SIG-M5 treated with dmso at 0.1 percent for 504 hours (cell line): ENCODE measurements around the gene ABHD4.
"Not testable (repeated sequence)": the region's sequence is repeated elsewhere in the genome, so short reads cannot be mapped to it uniquely, and the experiment has no call there.

Experiments
- DNase-seq: peaks from one replicate; lab custom pipeline; 2025; ENCODE audit not compliant: unreplicated experiment; lab: John Stamatoyannopoulos, UW

The ABHD4 gene

DNA sequence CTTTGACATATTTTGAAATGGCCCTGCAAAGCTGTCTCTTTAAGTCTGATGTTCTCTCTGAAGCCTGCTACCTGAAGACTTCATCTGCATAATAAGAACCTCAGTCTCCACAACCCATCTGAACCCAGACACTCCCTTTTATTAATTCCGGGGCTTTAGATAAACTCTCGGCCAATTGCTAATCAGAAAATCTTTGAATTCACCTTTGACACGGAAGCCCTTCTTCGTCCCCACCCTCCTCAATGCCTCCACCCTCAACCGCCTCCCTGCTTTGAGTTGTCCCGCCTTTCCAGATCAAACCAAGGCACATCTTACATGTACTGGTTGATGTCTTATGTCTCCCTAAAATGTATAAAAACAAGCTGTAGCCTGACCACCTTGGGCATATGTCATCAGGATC is 28.5 kb downstream of the ABHD4 start:
- no peak for DNase-seq

DNA sequence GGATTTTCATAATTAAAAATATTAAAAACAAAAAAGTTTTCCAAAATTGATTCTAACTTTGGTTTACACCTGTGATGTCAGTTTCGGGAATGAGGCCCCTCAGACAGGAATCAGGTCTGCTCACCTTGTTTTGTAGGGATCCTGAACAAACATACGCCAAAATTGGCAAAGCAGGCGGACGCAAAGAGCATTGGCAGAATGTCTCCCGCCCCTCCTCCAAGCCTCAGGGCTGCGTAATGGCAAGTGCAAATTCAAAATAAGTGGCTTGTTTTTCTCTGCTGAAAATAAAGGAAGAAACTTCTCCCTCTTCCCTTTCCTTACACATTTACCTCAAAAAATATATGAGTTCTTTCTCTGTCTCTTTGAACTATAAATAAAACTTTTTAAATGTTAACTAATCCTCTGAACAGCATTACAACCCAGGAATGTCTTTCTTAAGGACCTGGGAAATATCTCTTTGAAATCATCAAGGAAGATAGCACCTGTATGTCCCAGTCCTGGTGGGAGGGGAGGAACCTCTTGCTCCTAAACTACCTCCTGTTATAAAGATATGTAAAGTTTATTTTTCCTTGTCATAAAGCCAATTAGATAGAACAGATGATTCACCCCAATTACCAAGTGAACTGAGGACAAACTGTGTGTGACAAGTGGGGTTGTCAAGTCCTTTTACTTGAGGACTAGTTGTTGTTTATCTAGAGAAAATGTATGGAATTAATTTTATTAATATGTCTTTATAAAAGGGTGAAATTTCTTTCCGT is 29.6 kb downstream of the ABHD4 start:
- DNase-seq, result no peak

DNA sequence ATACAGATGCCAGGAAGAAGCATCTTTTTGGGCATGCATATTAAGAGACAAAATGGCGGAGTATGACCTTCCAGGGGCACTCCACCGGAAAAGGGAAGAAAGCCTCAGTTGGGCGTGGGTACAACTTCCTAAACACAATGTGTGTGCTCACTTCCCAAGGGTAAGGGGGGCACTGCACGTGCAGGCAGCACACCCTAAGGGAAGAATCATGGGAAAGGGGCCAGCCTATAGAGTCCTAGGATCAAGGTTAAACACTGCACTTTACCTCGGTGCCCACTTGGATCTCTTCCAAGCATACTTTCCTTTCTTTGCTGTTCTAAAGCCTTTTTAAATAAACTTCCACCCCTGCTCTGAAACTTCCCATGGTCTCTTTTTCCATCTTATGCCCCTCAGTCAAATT is 31.3 kb downstream of the ABHD4 start:
- DNase-seq, result no peak

DNA sequence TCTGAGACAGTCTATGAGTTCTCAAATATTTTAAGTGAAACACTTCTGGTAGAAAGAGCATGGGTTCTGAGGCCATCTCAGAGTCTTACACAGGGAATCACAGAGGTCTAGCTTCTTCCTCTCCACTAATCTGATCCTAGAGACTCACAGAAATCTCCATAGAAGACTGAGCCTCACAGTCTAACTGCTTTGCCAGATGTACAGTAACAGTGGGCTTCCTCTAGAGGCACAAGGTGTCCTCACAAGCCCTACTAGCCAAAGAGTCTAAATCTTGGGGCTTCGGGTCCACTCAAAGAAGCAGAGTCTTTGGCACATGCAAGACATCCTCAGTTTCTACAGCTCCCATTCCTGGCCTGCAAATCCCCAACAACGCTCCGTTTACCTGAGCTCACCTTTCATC is 32.0 kb downstream of the ABHD4 start:
- DNase-seq, result no peak

DNA sequence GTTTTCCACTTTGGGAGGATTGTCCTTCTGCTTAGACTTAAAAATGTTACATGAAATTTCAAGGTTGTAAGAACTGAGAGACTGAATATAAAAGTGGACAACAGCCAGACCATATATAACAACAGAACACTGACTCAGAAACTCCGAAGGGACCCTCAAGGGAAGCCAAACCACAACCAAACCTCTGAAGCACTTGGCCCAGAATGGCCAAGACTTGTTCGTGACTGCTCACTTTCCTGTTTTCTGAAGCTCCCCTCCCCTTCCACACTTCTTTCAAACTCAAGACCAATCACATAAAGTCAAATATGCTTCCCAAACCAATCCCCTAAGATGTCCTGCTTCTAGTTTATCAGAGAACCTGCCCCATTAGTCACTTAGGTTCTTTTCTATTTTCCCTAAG is 32.4 kb downstream of the ABHD4 start:
- no peak for DNase-seq

DNA sequence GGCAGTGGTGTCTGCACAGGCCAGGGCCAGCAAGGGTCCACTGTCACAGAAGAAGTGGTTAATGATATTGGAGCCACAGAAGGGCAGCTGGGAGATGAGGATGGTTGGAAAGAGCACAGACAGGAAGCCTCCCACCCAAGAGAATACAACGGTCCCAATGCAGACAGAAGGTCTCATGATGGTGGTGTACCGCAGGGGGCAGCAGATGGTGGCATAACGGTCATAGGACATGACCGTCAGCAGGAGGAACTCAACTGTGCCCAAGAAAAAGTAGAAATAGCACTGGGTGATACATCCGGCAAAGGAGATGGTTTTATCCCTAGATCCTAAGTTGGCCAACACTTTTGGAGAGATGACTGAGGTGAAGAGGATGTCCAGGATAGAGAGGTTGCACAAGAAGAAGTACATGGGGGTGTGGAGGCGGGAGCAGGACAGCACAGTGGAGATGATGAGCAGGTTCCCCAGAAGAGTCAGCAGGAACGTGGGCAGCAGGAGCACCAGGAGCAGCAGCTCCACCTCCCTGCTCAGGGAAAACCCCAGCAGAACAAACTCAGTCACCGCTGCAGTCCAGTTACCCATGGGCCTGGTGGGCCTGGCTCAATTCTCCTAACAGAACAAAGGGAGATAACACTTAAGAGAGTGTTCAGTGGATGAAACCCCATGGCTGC is 36.3 kb downstream of the ABHD4 start:
- DNase-seq, result no peak

DNA sequence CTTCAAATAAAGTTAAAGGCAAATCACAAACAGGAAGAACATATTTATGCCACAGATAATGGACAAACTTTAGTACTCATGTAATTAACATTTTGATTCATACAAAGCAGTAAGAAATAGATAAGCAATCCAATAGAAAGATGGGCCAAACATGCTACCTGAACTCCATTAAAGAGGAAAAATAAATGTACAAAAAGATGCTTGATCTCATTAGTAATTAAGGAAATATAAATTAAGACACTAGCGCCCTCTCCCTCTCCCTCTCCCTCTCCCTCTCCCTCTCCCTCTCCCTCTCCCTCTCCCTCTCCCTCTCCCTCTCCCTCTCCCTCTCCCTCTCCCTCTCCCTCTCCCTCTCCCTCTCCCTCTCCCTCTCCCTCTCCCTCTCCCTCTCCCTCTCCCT is 37.9 kb downstream of the ABHD4 start:
- not testable (repeated sequence) for DNase-seq

DNA sequence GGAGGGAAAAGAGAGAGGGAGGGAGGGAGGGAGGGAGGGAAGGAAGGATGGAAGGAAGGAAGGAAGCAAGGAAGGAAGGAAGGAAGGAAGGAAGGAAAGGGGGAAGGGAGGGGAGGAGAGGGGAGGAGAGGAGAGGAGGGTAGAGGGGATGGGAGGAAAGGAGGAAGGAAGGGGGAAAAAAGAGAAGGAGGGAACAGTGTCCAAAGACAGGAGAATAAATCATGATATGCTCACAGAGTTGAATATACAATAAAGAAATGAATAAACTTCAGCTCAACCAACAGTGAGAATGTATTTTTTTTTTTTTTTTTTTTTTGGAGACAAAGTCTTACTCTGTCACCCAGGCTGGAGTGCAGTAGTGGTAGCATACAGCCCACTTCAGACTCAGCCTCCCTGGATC is 42.1 kb downstream of the ABHD4 start:
- no peak for DNase-seq

DNA sequence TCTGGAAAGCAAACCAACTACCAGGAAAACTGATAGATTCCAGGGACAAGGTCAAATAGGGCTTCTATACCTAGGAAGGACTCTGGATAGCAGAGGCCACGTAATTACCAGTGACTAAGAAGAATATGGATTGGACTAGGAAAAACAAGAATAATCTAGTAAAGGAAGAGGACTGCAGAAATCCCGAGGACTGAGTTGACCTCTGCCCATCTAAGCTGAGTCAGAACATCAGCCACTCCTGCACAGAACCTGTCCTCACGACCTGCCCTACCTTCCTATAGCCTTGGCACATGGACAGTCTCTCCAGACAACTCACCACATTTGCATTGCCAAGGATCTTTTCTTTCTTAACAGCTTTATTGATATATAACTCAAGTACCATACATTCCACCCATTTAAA is 43.7 kb downstream of the ABHD4 start:
- no peak for DNase-seq

DNA sequence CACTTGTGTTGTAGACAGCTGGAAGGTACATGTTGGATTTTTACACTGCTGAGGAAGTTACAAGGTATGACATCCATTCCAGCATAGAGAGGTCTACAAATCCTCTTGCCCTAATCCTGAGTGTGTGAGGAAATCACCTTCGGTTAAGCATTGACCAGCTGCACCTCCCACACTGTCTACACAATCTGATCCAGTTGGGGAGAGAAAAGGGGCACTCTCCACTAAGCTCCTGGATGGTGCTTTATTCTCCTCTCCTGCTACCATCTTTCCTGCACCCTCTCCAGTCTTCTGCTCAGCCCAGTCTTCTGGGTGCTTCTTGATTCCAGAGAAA is 46.2 kb downstream of the ABHD4 start, which contains the start of gene OR6J1:
Gene OR6J1 (minus strand): TSS at position 48 of the 331 bp plus-strand sequence. CDS start 9,541 bp downstream, outside the sequence.
- DNase-seq, result no peak

DNA sequence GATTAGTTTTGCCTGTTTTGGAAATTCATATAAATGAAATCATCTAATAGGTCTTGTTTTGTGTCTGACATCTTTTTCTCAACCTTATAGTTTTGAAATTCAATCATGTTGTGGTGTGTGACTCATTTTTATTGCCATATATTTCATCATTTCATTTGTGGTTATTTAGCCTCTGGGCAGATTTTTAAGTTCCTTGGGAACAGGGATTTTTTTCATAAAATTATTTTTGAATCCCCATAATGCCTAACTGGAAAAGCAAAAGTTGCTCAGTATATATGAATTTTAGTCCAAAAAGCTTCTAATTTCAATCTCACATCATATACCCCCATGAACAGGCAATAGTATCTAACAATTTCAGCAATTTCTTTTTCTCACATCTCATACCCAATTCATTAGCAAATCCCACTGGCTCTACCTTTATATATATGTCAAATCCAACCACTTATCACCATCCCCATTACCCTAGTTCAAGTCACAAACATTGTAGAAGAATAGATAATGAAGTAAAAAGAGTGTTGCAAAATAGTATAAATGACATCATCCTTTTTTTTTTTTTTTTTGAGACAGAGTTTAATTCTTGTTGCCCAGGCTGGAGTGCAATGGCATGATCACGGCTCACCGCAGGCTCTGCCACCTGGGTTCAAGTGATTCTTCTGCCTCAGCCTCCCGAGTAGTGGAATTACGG is 48.6 kb downstream of the ABHD4 start:
- DNase-seq, result peak; percentile 56

DNA sequence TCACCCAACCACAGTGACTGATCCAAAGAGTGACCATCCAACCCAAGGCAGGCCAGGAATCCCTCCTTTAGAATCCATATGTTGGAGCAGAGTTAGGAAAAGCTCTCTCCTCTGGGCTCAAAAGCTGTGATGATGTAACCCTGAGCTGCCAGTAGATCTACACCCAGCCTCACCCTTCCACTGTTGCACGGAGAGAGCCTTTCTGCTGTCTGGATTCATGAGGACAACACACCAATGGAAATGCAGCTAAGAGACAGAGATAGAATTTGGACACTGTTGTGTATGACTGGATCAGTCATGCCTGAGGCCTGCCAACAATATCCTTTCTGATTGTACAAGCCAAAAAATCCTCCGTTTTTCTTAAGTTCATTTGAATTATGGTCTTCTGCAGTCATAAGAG is 50.4 kb downstream of the ABHD4 start:
- DNase-seq, result no peak

DNA sequence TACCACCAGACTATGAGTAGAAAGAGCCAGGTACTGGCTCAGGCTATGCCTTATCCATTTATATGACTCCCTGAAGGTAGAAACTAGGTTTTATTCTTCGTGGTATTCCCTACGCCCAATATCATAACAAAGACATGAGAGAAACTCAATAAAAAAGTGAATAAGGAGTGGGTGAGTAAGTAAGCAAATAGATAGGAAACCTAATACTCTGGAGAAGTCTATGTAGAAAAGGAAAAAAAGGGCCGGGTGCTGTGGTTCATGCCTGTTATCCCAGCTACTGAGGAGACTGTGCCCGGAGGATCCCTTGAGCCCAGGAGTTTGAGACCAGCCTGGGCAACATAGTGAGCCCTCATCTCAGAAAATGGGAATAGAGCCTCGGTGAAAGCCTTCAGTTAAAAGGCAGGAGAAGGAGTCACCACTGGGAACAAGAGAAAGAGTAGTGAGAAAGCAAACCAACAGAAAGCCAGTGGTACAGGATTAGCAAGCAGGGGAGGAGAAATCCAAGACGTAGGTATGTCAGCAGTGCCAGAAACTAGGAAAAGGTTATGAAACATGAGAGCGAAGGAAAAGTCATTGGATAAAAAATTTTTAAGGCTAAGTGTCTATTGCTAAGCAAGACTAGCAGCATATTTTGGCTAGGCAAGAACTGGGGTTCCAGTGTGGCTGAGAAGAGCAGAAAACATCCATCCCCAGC is 52.1 kb downstream of the ABHD4 start:
- DNase-seq, result no peak

DNA sequence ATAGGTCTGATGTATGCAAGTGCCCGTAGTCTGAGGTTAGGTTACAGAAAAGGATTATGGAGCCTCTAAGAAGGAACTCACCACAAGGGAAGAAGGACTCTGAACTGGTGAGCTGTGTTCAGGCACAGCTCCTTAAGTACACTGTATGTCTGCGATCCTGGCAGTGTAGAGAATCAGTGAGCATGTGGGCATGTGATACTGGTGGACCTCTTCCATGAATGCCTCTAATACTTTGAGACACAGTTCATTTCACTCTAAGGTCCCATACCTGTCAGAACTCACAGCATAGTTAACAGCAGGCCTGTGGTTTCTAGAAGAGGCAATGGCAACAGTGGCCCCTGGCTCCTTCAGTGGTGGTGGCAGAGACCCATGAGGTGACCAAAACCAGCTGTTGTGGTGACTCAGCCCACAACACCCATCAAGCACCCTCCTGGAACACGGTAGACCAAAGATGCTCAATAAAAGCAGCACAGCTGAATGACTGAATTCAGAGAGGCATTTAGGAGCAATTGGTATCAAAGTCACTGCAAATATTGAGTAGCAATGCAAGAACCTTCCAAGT is 52.9 kb downstream of the ABHD4 start:
- no peak for DNase-seq

DNA sequence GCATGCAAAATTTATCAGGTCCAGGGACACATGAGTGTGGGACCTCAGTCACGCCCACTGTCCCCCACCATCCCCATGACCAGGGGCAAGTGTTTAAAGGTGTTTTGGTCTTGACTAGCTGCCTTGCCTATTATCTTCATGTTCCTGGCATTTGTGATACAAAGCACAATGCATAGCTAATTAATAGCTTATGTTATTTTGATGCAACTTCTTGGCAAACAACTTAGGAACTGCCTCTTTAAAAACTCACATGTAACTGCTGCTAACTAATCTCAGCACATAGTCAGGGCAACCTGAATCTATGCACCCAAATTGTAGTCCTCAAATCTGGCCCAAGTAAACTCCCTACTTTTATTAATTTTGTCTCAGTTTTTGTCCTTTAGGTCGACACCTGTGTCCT is 53.5 kb downstream of the ABHD4 start:
- DNase-seq, result no peak

DNA sequence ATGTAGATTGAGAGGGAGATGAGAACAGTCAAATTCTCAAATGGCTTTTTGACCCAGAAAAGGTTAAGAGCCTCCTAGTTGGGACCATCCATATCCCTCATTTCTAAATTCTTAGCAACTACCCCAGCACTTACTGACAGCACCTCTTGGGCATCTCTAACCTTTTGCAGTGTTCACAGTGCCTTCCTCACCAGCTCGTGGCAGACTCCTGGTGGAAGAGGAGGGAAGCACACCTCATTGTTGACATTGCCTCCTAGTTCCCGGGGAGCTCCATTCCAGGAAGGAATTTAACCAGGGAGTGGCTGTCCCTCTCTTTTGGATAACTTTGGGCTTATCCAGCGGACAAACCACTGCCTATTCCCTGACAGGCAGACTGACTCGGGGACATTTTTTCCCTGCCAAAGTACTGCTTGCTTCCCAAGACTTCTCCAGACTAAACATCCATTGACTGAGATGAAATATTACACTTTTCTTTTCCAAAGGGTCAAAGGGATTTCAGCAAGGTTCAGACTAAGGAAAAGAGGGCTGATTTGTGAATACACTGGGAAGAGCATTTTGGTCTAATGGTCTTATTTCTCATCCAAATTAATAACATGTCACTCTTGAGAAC is 55.0 kb downstream of the ABHD4 start:
- peak; percentile 64 for DNase-seq

DNA sequence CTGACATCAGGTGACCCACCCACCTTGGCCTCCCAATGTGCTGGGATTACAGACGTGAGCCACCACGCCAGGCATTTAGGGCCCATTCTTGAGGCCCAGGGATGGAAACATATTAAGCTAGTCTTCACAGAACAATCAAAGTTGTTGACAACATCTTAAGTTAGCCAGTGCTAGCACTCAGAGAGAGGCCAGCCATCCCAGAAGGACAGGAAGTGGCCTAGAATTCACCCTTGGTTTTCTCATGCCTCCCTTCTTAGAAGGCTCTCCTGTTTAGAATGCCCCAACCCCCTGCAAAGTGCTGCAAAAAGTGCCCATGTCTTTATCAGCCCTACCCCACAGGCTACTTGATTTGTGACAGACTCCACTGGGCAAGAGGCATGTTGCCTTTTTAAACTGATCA is 58.1 kb downstream of the ABHD4 start:
- no peak for DNase-seq

DNA sequence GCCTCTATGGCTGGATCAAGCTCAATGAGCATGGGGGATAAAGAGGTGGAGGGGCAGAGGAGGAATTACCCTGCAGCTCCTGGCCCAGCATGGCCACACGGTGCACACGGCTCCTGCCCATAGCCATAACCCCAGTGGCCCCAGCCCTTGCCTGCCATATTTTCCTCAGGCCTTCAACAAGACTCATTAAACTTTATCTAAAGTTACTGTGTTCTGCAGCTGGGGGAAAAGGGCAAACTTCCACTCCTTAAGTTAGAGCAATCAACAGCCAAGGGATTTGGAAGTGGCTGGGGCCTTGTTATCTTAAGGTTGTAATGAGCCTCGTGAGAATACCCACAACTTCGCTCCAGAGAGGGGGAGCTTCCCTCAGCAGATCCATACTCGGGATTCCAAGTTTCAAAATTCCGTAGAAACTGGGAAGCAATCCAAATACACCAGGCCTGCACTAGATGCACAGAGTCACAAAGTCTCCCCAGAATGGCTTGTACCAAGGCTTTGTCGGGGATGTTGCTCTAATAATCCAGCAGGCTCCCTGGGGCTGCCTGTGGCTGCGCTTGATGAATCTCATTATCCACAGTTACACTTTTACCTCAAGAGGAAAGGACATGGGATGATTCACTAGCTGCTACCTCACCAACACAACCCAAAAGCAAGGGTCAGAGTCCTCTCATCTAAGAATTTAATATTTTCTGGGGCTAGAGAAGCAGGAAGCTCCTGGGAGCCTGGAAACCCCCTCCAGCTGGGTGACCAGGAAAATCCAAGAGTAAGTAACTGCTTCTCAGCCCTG is 59.0 kb downstream of the ABHD4 start:
- DNase-seq, result no peak

DNA sequence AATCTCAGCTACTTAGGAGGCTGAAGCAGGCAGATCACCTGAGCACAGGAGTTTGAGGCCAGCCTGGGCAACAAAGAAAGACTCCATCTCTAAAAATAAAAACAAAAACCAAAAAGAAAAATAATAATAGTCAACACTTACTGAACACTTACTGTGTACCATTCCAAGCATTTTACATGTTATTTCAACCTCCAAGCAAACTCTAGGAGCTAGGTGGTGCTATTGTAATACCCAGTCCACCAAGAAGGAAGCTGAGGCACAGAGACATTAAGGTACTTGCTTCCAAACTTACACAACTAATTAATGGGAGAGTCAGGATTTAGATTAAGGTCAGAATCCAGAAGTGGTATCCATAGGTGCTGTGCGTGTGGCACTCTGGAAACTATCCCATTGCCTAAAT is 59.8 kb downstream of the ABHD4 start:
- DNase-seq, result no peak

DNA sequence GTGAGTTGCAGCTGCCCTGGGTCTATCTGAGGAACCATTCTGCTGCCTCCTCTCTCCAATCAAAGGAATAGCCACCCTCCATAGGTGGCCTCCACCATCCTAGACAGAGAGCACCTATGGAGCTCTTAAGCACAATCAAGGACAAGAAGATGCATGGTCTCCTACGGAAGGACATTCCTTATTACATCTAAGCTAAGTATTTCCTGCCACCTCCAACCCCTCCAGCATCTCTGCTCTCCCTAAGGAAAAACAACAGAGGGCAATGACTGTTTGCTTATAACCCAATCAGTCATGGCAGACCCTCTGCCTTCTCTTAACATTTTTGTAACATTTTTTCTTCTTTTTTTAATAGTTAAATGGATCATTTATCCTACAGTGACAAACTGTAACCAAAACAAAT is 60.8 kb downstream of the ABHD4 start:
- no peak for DNase-seq
